22Rv1 (cell line): Measurements from ENCODE around the gene TGM5.

Source experiments
- CTCF ChIP-seq: fragments of 450-650 bp; IDR thresholded peaks from 2 replicates; pipeline ENCODE4 v1.5.1; 2017; ENCODE audit warnings: mild to moderate bottlenecking
- ZFX ChIP-seq: fragments of 450-650 bp; IDR thresholded peaks from 2 replicates; pipeline ENCODE4 v1.6.1; 2017; ENCODE audit warnings: antibody characterized with exemption, borderline replicate concordance

- TF ChIP-seq CTCF (no peak), ZFX (no peak)
Observed at GRCh38 chr15:43270113-43270665, 3.5 kb upstream of the TGM5 start.
